ENCODE results near the gene AZIN2.

The AZIN2 gene

DNA sequence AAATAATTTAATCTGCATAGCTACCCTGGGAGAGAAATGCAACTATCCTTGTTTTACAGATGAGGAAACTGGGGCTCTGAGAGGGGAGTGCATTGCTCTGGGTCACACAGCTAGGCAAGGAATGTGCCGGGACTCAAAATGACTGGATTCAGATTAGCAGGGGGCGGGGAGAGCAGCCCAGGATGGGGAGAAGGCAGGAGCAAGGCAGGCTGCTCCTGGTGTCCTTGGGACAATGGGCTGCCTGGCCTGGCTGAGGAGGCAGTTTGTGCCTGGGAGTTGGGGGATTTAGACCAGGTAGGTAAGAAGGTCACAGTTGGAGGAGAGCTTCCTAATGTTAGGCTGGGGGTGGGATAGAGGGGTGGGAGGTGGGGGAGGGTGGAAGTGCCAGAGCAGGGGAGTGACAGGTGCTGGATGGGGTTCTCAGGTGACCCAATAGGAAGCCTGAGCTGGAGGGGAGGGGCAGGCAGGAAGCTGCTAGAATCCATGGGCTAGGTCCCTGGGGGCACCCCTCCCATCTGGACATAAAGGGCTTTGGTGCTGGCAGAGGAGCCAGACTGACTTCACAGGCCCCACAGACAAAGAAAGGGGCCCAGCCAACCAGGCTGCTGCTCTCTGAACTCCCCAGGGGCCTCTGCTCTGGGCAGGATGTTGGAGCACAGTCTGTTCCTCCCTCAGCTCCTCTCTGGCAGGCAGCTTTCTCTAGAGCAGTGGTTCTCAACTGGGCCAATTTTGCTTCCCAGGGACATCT is 71.9 kb downstream of the AZIN2 start:
- DNase-seq (ENCODE audit: low spot score) = no peak

DNA sequence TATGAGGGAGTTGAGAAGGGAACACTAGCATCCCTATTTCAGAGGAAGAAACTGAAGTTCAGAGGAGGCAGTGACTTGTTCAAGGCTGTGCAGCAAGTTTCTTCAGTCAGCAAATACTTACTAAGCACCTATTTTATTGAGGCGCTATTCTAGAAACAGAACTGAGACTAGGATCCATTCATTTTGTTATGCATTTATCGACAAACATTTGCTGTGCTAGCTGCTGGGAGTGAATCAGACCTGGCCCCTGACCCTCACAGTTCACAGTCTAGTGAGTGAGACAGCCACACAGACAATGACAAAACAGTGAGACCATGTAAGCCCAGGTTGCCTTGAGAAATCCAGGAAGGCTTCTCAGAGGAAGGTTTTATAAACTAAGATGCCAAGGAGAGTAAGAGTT is 72.7 kb downstream of the AZIN2 start:
- DNase-seq (ENCODE audit: low spot score) = no peak

DNA sequence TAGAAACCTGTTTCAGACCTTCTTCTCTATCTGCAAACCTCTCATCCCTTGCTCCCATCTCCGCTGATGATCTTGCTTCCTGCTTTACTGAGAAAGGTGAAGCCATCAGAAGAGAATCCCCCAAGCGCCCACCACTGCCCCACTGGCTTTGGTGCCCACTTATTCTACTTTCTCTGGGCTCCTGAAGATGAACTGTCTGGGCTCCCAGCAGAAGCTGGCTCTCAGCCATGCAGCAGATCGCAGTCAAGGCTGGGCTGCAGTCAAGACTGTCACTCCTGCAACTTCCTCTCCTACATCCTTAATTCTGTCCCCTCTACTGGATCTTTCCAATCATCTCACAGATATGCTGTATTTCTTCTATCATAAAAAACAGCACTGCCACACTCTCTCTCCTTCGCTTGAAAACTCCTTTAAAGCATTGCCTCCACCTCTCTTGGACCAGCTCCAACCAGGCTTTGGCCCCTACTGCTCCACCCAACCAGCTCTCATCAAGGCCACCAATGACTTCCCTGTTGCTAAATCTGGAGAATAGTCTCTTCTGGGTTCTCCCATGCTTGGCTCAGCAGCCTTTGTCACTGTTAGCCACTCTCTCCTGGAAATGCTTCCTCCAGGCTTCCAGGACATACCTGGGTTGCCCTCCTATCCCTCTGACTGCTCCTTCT is 75.1 kb downstream of the AZIN2 start:
- no peak for DNase-seq (ENCODE audit: low spot score)

DNA sequence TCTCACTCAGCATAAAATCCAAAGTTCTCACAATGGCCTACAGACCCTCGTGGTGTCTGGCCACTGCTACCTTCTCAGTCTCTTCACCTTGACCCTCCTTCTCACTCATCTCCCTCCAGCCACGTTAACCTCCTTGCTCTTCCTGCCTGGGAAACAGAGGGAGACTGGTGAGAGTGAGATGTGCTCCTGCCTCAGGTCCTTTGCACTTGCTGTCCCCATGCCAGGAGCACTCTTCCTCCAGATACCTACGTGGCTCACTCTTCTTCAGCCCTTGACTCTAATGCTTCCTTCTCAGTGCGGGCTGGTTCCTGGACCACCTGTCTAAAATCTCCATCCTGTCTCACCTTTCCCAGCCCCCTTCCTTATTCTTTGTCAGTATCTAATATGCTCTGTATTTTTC is 76.2 kb downstream of the AZIN2 start:
- no peak for DNase-seq (ENCODE audit: low spot score)

DNA sequence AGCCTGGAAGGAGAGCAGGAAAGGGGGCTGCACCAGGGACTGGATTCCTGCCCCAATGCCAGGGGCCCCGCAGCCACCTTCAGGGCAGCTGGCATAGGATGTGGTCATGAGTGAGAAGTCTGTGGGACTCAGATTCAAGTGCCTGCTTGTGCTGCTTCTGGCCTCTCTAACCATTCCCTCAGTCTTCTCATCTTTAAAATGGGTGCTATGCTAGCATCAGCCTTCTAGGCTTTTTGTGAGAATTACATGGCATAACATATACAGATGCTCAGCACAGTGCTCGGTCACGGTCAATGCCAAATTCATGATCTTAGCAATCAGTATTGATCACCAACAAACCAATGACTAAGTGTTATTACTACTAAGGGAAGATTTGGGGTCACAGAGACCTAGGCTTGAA is 77.4 kb downstream of the AZIN2 start:
- no peak for DNase-seq (ENCODE audit: low spot score)

DNA sequence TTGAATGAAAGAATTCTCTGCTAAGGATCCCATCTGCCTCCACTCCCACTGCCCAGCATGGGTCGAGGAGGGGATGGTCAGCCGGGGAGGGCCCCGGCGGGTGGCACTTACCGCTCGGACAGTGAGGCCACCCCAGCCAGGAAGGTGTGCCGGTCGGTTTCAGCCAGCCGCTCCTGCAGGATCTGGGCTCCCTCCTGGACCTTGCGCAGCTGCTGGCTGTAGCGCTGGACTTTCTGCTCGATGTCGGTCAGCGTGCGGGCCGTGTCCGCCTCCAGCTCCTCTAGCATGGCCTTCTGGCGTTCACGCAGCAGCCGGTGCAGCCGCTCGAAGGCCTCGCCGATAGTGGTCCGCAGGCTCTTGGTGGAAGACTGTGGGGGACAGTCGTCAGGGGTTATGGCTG is 78.6 kb downstream of the AZIN2 start:
- DNase-seq (ENCODE audit: low spot score) = no peak

DNA sequence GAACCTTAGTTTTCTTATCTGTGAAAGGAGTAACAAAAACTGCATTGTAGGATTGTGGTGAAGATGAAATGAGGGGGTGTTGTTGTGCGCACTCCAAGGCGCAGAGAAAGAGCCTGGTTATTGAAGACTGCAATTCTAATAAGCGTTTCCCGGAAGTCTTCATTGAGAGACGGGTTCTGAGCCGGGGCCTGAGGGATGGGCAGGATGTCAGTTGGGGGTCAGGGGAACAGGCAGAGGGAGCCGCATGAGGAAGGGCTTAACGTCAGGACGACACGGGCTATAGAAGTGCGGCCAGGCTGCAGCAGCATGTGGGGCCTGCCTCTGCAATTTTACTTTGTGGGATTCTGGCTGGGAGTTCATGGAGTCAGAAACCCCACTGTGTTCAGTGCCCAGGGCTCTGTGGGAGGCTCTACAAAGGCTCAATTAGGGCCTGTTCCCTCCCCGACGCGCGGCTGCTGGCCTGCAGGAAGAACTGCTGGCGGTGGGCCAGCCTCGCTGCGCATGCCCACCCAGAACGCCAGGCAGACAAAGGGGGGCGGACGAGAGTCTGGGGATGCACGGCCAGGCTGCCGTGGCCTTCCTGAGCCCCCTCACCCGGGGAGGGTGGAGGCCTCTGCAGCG is 80.2 kb downstream of the AZIN2 start:
- DNase-seq (ENCODE audit: low spot score) = no peak

DNA sequence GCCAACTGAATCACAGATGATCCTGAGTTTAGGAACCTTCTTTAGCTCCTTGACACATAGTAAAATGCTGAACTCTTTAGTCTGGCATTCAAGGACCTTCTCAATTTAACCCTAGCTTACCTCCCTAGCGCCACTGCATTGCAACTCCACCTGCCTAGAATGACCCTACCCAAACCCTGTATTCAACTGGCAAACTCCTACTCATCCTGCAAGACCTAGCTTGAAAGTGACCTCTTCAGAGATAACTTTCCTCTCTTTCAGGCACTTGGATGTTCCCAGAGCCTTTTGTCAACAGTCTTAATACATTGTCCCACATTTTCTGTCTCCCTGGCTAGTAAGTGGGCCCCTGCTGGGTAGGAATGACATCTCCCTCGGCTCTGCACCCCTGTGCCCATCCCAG is 81.2 kb downstream of the AZIN2 start:
- no peak for DNase-seq (ENCODE audit: low spot score)

DNA sequence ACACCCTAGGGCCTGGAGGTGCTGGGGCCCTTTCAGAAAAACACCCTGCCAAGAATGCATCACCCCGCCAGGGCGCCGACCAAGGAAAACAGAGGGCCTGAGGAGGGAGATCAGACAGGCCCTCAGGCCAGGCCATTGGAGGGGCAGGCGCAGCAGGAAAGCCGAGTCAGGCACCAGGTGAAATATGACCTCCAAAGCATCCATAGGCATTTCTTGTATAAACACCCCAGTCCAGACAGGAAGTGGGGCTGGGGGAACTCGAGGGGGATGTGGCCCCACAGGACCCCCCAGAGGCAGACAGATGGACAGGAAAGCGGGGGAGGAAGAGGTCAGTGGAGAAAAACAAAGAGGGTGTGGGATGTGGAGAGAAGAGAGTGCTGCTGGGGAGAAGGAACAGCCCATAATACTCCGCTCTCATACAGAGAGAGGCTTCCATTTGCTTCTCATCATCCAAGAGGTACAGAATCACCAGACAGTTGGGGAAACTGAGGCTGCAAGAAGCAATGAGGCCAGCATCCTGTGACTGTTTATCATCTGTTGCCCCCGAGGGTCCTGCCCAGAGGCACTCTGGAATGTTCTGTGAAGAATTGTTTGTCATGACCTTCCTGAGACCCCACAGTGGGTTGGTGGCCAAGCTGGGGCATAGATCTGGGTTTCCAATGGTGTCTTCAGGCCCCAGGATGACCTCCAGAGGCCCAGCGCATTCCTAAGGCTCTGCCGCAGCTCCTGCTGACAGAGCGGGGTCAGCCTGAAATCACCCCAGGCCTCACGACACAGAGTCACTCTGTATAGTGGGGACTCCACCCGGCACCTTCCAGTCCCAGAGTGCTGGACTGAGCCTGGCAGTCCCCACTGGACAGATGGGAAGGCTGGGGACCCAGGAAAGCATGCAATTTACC is 82.9 kb downstream of the AZIN2 start:
- DNase-seq (ENCODE audit: low spot score) = no peak

DNA sequence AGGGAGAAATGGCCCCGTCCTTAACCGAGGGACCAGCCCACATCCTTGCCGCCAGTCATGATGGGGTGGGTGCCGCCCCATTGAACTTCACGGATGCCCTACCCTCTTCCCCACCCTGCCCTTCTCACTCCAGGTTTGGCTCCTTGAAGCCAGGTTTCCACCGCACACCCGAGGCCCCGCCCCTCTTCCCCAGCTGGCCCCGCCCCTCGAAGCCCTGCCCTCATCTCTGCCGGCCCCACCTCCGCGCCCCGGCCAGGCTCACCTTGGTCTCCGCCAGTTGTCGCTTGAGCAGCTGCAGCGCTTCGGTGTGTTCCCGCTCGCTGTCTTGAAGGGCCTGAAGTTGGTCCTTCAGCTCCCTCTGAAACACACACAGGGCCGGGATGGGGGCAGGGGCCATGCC is 84.3 kb downstream of the AZIN2 start:
- DNase-seq (ENCODE audit: low spot score) = no peak

DNA sequence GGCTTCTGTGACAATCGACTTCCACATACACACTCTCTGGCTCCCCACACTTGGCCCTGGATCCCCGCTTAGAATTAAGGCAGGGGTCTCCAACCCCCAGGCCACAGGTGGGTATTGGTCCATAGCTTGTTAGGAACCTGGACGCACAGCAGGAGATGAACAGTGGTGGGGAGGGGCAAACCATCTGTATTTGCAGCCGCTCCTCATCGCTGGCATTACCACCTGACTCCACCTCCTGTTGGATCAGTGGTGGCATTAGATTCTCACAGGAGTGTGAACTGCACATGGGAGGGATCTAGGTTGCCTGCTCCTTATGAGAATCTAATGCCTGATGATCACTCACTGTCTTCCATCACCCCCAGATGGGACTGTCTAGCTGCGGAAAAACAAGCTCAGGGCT is 84.9 kb downstream of the AZIN2 start:
- DNase-seq (ENCODE audit: low spot score) = no peak

DNA sequence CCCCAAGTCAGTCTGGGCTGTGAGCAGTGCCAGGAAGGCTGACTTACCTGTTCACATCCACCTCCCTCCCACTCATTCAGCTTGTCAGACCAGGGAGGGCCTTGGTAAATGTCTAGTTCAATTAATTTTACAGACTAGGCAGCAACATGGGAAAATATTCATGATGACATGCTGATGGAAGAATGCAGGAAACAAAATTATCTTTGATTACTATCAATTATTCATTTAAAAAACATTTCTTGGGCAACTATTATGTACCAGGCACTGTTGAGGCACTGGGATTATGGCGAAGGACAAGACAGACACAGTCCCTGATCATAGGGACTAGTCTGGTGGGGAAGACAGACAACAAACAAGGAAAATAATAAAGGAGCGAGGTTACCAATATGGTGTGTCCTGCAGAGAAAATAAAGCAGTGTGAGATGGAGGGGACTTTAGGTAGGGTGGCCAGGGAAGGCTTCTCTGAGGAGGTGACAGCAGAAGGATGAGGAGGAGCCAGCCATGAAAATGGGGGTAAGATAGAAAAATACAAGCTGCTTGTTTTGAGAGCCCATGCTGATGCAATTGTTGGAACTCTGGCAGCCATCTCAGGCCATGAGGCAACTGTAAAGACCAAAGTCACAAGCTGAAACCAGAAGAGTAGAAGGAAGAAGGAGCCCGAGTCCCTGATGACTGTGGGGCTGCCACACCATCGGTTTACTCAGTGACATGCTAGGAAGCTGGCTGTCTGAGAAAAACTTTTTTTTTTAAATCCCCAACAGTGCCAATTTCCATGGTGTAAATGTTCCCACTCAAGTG is 86.9 kb downstream of the AZIN2 start:
- no peak for DNase-seq (ENCODE audit: low spot score)

DNA sequence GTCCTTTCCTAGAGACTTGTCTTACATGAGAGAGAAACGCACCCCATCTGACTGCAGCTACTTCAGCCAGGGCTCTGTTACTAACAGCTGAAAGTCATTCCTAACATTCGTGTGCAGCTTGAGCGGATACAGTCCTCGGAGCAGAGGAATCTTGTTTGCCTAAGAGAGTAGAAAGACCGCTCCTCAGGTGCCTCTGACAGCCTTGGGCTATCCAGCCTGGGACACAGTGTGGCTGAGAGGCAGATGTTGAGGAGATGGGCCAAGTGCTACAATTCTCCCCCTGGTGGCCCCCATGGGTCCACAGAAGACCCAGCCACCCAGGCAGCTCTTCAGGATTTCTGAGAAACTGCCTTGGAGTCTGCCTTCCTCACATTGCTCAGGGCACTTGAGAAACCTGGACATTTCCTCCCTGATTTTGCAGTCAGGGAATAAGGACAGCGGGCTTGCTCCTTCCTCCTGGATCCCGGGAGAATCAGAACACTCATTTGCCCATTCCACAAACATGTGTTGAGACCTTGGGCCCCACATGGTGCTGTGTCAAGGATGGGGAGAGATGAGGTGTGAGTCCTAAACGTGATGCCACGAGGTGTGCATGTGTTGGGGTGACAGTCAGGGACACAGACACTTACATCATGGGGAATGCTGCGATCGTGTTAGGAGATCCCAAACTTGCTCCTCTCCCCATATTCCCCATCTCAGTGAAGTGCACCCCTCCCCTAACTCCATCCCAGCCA is 87.8 kb downstream of the AZIN2 start:
- no peak for DNase-seq (ENCODE audit: low spot score)

DNA sequence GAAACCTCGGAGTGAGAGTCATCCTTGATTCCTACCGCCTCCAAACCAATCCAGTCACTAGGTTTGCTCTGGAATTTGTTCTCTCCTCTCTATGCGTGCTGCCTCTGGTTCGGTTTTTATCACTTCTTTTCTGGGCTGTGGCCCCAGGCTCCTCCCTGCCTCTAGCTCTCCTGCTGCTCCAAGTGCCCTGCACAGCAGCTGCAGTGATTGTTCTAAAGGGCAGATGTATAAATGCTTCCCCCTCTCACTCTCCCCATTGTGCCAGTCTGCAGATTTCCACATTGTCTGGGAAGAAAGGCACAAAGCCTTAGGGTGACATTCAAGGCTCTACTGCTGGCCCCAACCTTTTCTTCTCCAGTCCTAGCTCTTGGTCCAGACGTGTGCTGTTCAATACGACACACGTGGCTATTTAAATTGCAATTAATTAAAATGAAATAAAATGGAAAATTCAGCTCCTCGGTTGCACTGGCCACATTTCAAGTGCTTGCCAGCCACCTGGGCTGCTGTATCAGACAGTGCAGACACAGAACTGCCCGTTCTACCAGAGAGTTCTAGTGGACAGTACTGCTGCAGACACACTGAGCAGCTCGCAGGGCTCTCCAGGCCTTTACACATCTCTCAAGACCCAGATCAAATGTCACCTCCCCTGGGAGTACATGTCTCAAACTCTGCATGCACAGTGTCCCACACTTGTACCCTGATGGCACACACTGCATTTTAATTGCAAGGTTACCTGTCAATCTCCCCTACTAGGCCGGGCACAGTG is 88.5 kb downstream of the AZIN2 start:
- DNase-seq (ENCODE audit: low spot score) = no peak
